HG03095 (cell line): ENCODE data around the gene L1CAM.

Source experiments
- ATAC-seq: cut with Tn5 transposase; IDR thresholded peaks from one replicate; pipeline ENCODE4 v1.9.1; 2021; ENCODE audit warnings: moderate library complexity; ENCODE audit not compliant: unreplicated experiment

The L1CAM gene

GRCh38 chrX:153885968-153886903 lies at the start of gene L1CAM:
L1CAM (minus strand) TSS chrX:153886173; CDS start chrX:153875836, 10,337 bp downstream.
- no peak for ATAC-seq

DNA sequence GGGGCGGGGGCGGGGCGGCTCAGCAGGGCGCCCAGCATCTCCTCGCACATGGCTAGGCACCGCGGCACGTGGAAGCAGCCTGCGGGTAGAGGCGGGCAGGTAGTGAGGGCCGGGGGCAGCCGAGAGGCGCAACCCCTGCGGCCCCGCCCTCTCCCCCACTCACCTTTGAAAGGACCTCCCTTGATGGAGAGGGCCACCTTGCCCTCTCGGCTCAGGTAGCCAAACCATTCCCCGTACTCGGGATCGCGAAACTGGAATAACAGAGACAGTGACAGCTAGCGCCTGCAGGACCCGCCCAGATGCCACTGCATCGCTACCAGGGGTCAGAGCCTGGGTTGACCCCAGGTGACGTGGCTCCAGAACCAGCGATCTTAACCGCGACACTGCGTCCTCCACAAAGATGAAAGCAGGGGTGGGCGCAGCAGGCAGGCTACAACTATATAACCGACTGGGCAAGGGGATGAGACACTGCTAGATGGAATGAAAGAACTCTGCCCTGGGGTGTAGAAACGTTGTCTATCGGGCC lies 49.4 kb upstream of the L1CAM start:
- no peak for ATAC-seq

- ATAC-seq: peak; percentile 89
Observed at GRCh38 chrX:153934762-153935325, 48.9 kb upstream of the L1CAM start, which contains the start of gene NAA10. NAA10 (minus strand) TSS chrX:153935037; CDS start chrX:153934904, 133 bp downstream.

DNA sequence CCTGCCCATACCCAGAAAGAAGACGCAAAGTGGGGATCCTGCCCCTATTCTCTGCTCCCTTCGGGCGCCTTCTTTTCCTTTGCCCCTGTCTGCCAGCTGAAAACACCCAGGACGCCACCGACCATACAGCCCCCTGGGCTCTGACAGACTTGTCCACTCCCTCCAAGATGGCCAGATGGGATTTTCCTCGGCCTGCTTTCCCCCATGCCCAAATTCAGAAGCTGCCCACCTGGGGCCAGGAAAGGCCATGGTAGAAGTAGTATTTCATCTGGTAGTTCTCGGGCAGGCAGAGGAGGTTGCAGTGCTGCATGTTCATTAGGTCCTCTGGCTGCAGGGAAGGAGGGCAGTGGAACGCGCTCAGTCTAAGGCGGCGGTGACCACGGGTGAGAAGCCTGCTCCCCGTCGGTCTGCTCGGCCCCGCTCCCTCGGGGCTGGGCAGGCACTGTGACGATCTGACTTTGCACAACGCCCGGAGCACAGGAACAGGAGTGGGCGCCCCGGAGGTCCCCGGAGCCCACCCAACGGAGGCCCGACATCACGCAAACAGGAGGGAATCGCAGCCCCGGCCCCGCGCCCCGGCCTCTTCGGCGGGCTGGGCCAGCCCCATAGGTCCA lies 48.3 kb upstream of the L1CAM start:
- ATAC-seq: no peak

DNA sequence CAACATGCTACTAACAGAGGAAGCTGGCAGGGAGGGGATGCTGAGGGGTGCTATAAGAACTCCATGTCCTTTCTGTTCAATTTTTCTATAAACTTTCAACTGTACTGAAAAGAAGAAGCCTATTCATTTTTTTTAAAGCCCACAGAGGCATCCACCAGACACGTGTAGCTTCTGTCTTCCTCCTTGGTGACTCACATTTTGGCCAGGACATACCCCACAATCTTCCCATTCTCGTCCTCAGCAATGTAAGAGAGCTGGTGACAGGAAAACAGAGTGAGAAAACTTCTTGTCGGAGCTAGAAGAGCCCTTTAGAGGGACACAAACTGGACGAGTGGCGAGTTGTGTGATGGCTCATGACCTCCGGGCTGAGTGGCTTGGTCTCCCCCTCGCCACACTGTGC lies 47.8 kb upstream of the L1CAM start:
- ATAC-seq: no peak

GRCh38 chrX:153932220-153932915 lies 46.4 kb upstream of the L1CAM start:
- ATAC-seq: no peak

DNA sequence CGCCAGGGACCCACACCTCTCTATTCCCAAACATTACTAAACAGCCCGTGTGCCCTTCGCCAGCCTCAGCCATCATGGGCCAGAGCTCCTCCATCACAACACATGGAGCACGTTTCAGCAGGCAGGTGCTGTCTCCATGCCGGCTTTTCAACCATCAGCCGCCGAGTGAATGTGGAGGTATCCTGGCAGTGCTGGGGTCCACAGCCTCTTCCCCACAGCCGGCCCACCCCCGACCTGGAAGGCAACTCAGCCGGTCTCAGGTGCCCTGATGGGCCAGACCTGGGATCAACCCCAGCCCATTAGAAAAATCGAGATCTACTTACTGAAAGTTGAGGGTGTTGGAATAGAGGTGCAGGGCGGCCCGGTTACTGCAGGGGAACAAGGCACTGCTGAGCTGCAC lies 45.8 kb upstream of the L1CAM start:
- ATAC-seq: no peak

- no peak for ATAC-seq
Observed at GRCh38 chrX:153931151-153931550, 45.2 kb upstream of the L1CAM start.

- no peak for ATAC-seq
Observed at GRCh38 chrX:153930011-153930910, 44.3 kb upstream of the L1CAM start.

DNA sequence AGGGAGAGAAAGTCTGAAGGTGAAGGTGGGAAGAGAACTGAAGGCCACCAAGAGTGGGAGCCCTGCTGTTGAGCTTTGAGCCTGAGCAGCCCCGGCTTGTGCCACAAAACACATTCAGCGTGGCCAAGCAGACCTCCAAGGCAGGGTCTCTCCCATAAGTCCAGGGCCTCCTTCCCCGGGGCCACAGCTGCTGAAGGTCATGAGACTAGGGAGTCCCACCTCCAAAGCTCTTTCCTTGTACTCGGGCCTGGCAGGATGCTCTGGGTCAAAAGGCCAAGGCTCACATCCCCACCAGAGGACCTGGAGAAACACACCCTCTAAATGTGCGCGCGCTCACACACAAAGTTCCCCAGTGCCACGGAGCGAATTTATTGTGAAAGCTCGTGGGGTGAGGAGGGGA lies 43.6 kb upstream of the L1CAM start:
- no peak for ATAC-seq

- no peak for ATAC-seq
Observed at GRCh38 chrX:153928846-153929245, 42.9 kb upstream of the L1CAM start.

GRCh38 chrX:153927922-153928760 lies 42.2 kb upstream of the L1CAM start:
- peak; percentile 63 for ATAC-seq

DNA sequence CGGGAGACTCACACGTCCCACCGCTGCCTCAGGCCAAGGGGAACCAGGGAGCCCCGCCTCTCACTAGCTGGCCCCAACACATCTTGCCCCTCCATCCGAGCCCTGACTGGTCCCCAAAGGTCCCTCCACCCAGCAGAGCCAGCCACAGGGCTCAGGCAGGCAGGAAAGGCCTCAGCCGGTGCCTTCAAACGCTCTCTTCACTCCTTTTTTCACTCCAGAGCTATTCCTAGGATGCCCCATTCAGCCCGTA lies 41.6 kb upstream of the L1CAM start:
- no peak for ATAC-seq

DNA sequence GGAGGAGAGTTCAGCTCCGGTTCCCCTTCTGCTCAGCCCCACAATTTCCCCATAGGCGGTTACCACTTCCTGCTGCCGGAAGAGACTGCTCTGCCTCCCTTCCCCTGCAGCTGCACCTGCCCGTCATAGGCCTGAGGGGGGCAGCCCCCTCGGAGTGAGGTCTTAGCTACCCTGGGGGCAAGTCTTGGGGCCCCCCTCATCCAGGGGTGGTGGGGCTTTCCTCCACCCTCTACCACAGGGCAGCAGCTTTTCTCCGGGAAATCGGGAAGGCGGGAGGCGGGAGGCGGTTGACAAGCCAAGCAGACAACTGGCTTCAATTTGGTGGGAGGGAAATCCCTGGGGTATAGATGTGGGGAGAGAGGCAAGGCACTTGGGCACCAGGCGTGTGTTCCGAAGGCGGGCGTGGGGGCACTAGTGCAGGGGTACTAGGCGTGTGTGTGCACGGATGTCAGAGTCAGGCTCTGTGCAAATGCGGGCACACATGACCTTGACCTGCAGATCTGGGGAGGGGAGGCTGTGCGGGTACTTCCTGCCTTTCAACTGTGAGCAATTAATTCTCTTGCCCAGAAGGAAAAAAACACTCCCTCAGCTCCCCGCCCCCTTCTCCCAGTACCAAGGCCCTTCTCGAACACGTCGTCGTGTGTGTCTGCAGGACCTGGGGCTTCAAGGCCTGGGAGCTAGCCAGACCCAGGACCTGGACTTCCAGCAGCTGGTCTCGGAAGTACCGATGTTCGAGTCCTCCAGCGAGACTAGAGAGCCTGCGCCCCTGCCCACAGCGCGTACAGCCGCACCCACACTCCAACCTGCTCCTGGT lies 41.1 kb upstream of the L1CAM start:
- ATAC-seq: peak; percentile 37

DNA sequence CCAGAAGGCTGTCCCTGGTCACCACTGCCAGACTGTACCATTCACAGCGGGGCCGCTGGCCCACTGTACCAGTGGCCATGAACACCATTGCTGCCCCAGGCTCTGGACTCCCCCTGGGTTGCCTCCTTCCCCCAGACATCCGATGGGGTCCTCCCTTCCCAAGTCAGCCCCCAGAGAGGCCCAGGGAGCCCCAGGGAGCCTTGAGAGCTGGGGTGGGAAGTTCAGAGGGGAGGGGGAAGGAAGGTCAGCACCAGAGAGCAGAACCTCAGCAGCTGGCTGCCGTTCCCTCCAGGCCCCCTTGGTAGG lies 40.5 kb upstream of the L1CAM start:
- ATAC-seq: no peak

GRCh38 chrX:153925739-153926551 lies 40.0 kb upstream of the L1CAM start, which contains the start of gene ARHGAP4:
ARHGAP4 (minus strand) TSS chrX:153926264; CDS start chrX:153926202, 62 bp downstream.
- no peak for ATAC-seq

GRCh38 chrX:153925387-153925738 lies 39.4 kb upstream of the L1CAM start:
- ATAC-seq: no peak
